ENCODE results near the gene CD93. TPM values are rescaled to one million over a fixed set of nuclear protein-coding genes. Genes with fewer than 3 reads are reported as not detected.

CD93 gene
- total RNA-seq, 1 donor from 2014 or later, result 0.44 TPM

DNA sequence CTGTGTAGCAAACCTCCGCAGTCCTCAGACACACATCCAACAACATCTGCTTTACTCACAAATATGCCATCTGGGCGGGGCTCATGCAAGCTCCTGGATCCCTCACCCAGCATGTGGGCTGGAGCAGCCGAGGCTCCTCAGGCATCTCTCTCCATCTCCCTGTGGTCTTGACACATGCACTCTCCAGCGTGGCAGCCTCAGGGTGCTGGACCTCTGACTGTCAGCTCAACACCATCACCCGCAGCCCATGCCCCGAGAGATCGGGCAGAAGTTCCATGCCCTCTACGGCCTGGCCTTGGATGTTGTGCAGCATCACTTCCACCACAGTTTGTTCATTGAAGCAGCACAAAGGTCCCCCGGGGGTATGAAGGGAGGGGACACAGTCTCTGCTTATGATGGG lies 32.6 kb upstream of the CD93 start:
- H3K4me3 Mint-ChIP-seq, result no peak overlapping the region
- H3K9me3 Mint-ChIP-seq, result no peaks in the 10 kb centered on the region
- no peak overlapping the region for H3K27ac Mint-ChIP-seq (ENCODE audit: unreplicated experiment)
- H3K4me1 Mint-ChIP-seq, result no peaks in the 10 kb centered on the region
- no peaks in the 10 kb centered on the region for H3K36me3 Mint-ChIP-seq (ENCODE audit: low read depth)
- DNase-seq (ENCODE audit: low read depth, low spot score), result no peak
- TF ChIP-seq, protein P1, sequence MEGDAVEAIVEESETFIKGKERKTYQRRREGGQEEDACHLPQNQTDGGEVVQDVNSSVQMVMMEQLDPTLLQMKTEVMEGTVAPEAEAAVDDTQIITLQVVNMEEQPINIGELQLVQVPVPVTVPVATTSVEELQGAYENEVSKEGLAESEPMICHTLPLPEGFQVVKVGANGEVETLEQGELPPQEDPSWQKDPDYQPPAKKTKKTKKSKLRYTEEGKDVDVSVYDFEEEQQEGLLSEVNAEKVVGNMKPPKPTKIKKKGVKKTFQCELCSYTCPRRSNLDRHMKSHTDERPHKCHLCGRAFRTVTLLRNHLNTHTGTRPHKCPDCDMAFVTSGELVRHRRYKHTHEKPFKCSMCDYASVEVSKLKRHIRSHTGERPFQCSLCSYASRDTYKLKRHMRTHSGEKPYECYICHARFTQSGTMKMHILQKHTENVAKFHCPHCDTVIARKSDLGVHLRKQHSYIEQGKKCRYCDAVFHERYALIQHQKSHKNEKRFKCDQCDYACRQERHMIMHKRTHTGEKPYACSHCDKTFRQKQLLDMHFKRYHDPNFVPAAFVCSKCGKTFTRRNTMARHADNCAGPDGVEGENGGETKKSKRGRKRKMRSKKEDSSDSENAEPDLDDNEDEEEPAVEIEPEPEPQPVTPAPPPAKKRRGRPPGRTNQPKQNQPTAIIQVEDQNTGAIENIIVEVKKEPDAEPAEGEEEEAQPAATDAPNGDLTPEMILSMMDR (conservative IDR thresholded peaks at IDR 0.05), result no peak
- no peaks in the 10 kb centered on the region for H3K27me3 Mint-ChIP-seq (ENCODE audit: low read depth)

DNA sequence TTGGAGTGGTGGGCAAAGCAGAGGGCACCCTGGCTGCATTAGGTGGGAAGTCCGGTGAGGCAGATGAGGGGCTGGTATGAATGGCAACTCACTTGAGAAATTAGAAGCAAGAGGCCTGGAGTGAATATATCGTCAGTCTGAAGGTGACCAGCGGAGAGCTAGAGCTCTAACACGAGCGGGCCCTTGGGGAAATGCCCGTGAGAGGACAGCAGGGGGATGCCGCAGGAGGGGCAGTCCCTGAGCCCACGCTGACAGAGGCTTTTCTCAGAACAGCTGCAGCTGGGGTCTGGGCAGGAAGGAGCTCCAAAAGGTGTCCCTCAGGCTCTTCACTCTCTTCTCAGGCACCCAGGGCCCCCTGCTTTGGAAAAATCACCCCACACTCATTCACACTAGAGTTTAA lies 32.0 kb upstream of the CD93 start:
- Mint-ChIP-seq H3K4me1 (no peaks in the 10 kb centered on the region), H3K4me3 (no peak overlapping the region), H3K36me3 (ENCODE audit: low read depth) (no peaks in the 10 kb centered on the region), H3K27me3 (ENCODE audit: low read depth) (no peaks in the 10 kb centered on the region), H3K9me3 (no peaks in the 10 kb centered on the region), H3K27ac (ENCODE audit: unreplicated experiment) (no peak overlapping the region)
- TF ChIP-seq, protein P1 (conservative IDR thresholded peaks at IDR 0.05), result no peak
- DNase-seq (ENCODE audit: low read depth, low spot score), result no peak

DNA sequence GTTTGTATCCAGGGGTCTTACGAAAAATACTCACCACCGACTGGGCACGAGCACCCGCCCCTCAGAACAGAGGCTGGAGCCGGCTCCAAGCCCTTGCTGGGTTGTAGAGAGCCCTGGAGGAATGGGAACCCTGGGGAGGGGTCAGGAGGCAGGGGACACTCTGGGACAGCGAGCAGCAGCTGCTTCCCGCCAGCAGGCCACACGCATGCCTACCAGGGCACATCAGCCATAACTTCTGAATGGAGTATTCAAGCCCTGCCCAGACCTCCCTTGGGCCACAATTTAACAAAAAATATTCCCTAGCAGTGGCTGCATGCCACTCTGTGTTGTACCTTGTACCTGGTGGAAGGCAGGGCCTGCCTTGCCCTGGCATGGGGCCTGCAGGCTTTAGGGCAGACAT lies 31.6 kb upstream of the CD93 start:
- Mint-ChIP-seq H3K36me3 (ENCODE audit: low read depth) (no peaks in the 10 kb centered on the region), H3K27ac (ENCODE audit: unreplicated experiment) (no peak overlapping the region), H3K27me3 (ENCODE audit: low read depth) (no peaks in the 10 kb centered on the region), H3K4me3 (no peak overlapping the region), H3K4me1 (no peaks in the 10 kb centered on the region), H3K9me3 (no peaks in the 10 kb centered on the region)
- no peak for DNase-seq (ENCODE audit: low read depth, low spot score)
- TF ChIP-seq, protein P1 (conservative IDR thresholded peaks at IDR 0.05), result no peak

DNA sequence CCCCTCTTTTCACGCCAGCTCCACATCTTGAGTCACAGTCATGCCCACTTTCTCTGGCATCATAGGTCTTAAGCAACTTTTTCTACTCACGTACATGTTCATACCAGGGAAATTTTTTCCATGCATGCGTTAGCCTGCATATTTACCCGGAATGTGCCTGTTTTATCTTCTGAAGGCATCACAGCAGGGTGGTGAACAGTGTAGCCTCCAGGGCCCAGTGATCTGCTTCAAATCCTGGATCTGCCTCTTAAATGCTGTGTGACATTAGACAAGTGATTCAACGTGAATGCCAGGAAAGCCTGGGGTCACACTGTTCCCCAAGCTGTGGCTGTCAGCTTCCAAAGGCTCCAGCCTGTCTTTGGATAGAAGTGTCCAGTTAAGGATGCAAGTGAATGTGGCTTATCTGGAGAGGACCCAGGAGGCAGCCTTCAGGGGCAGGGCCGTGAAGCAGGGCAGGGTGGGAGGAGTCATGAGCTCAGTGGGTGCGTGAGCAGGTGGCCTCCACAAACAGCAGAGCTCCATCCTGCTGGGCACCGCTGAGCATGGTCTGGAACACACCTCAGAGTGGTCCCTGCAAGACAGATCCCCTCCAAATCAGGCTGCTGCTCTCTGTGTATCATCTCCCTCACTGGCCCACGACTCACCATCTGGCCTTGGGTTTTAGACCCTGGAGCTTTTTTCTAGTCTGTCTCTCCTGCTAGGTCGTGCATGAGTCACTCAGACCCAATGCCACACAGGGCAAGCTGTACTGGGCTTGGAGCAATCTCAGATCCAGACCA lies 30.4 kb upstream of the CD93 start:
- Mint-ChIP-seq H3K27me3 (ENCODE audit: low read depth) (no peaks in the 10 kb centered on the region), H3K36me3 (ENCODE audit: low read depth) (no peaks in the 10 kb centered on the region)

DNA sequence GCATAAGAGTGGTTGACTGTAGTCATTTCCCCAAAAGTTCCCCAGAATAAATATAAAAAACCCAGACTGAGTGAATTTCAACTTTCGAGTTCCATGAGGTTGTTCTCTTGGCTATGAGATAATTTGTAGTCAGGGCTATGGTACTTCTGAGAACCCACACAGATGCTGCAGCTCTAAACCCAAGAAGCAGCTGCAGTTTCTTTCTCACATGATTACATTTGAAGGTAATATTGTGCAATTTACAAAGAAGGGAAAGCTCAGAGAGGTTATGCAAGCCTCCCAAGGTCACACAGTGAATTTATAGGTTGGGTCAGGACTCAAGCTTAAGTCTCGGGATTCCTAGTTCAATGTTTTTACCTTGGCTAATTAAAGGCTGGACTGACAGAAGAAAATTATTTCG lies 29.7 kb upstream of the CD93 start:
- Mint-ChIP-seq H3K27ac (ENCODE audit: unreplicated experiment) (no peak overlapping the region), H3K36me3 (ENCODE audit: low read depth) (no peaks in the 10 kb centered on the region), H3K4me3 (no peak overlapping the region), H3K4me1 (no peaks in the 10 kb centered on the region), H3K27me3 (ENCODE audit: low read depth) (no peaks in the 10 kb centered on the region), H3K9me3 (no peaks in the 10 kb centered on the region)
- TF ChIP-seq, protein P1 (conservative IDR thresholded peaks at IDR 0.05), result no peak
- DNase-seq (ENCODE audit: low read depth, low spot score), result no peak

More for the DNA sequence above, 30.4 kb upstream of the CD93 start:
- H3K9me3 Mint-ChIP-seq, result no peaks in the 10 kb centered on the region
- no peak for DNase-seq (ENCODE audit: low read depth, low spot score)
- TF ChIP-seq, protein P1 (conservative IDR thresholded peaks at IDR 0.05), result no peak
- no peak overlapping the region for H3K4me3 Mint-ChIP-seq
- no peak overlapping the region for H3K27ac Mint-ChIP-seq (ENCODE audit: unreplicated experiment)
- H3K4me1 Mint-ChIP-seq, result no peaks in the 10 kb centered on the region
